SK-N-SH treated with all-trans-retinoic acid at 6 μM for 48 hours (cell line): ENCODE data around the gene MYO15B.
A peak's percentile ranks its signal among the peaks of the same experiment; 100 is the strongest.

Experiments
- ATAC-seq: fragments of 200-7000 bp; cut with Tn5 transposase; 3 replicates; pipeline ENCODE4 v1.9.1; 2020; ENCODE audit warnings: mild to moderate bottlenecking, moderate library complexity
- ARNTL ChIP-seq: fragments of 450-650 bp; formaldehyde crosslinking; IDR thresholded peaks from 2 replicates; pipeline ENCODE4 v1.5.0; 2020; ENCODE audit warnings: low read depth, mild to moderate bottlenecking, moderate library complexity, borderline replicate concordance
- BACH2 ChIP-seq: fragments of 250-450 bp; sonication (Bioruptor Pico); IDR thresholded peaks from 2 replicates; pipeline ENCODE4 v1.9.0; 2021; ENCODE audit warnings: mild to moderate bottlenecking, borderline replicate concordance
- CSDC2 ChIP-seq: fragments of 250-450 bp; sonication (Bioruptor Pico); IDR thresholded peaks from 2 replicates; pipeline ENCODE4 v1.5.0; 2020; ENCODE audit warnings: mild to moderate bottlenecking, moderate library complexity
- CSRNP3 ChIP-seq: fragments of 250-450 bp; sonication (Bioruptor Pico); IDR thresholded peaks from 2 replicates; pipeline ENCODE4 v1.5.1; 2021; ENCODE audit warnings: mild to moderate bottlenecking, moderate library complexity
- ESRRG ChIP-seq: fragments of 250-450 bp; sonication (Bioruptor Pico); IDR thresholded peaks from 2 replicates; pipeline ENCODE4 v1.6.1; 2021; ENCODE audit warnings: mild to moderate bottlenecking
- GLIS3 ChIP-seq: fragments of 250-450 bp; sonication (Bioruptor Pico); IDR thresholded peaks from 2 replicates; pipeline ENCODE4 v1.5.0; 2020; ENCODE audit warnings: mild to moderate bottlenecking, moderate library complexity
- ISL1 ChIP-seq: fragments of 250-450 bp; sonication (Bioruptor Pico); IDR thresholded peaks from 2 replicates; pipeline ENCODE4 v2.1.2; 2022; ENCODE audit warnings: mild to moderate bottlenecking, moderate library complexity
- PATZ1 ChIP-seq: fragments of 250-450 bp; sonication (Bioruptor Pico); IDR thresholded peaks from 2 replicates; pipeline ENCODE4 v1.8.0; 2020; ENCODE audit warnings: mild to moderate bottlenecking, moderate library complexity, borderline replicate concordance
- POU6F1 ChIP-seq: fragments of 250-450 bp; sonication (Bioruptor Pico); IDR thresholded peaks from 2 replicates; pipeline ENCODE4 v1.8.0; 2021; ENCODE audit warnings: low read depth, mild to moderate bottlenecking, moderate library complexity, borderline replicate concordance
- RARB ChIP-seq: fragments of 250-450 bp; sonication (Bioruptor Pico); IDR thresholded peaks from 2 replicates; pipeline ENCODE4 v1.8.0; 2021; ENCODE audit warnings: mild to moderate bottlenecking, moderate library complexity
- SNAI2 ChIP-seq: fragments of 250-450 bp; sonication (Bioruptor Pico); IDR thresholded peaks from 2 replicates; pipeline ENCODE4 v1.5.0; 2020; ENCODE audit warnings: mild to moderate bottlenecking, moderate library complexity
- TOX ChIP-seq: fragments of 250-450 bp; sonication (Bioruptor Pico); IDR thresholded peaks from 2 replicates; pipeline ENCODE4 v1.8.0; 2021; ENCODE audit warnings: mild to moderate bottlenecking, moderate library complexity, borderline replicate concordance
- TSHZ2 ChIP-seq: fragments of 250-450 bp; sonication (Bioruptor Pico); IDR thresholded peaks from 2 replicates; pipeline ENCODE4 v1.5.0; 2020; ENCODE audit warnings: mild to moderate bottlenecking, moderate library complexity
- ZC3H10 ChIP-seq: fragments of 250-450 bp; sonication (Bioruptor Pico); IDR thresholded peaks from 2 replicates; pipeline ENCODE4 v1.5.1; 2021; ENCODE audit warnings: mild to moderate bottlenecking, moderate library complexity
- ZFP30 ChIP-seq: fragments of 450-650 bp; formaldehyde crosslinking; IDR thresholded peaks from 2 replicates; pipeline ENCODE4 v1.5.0; 2022; ENCODE audit warnings: mild to moderate bottlenecking, moderate library complexity
- ZNF70 ChIP-seq: fragments of 450-650 bp; formaldehyde crosslinking; IDR thresholded peaks from 2 replicates; pipeline ENCODE4 v1.5.0; 2020; ENCODE audit warnings: mild to moderate bottlenecking, moderate library complexity
- ZNF8 ChIP-seq: fragments of 450-650 bp; formaldehyde crosslinking; IDR thresholded peaks from 2 replicates; pipeline ENCODE4 v1.5.0; 2020; ENCODE audit warnings: mild to moderate bottlenecking, moderate library complexity

MYO15B gene

GRCh38 chr17:75616521-75617122 lies 29.0 kb downstream of the MYO15B start:
- no peak for ATAC-seq
- TF ChIP-seq ZNF8 (CRISPR knock-in tag) (no peak), TSHZ2 (CRISPR knock-in tag) (no peak), TOX (no peak)

- TF ChIP-seq ZC3H10 (CRISPR knock-in tag) = no peak
- TF ChIP-seq GLIS3 (CRISPR knock-in tag) = no peak
- no peak for ATAC-seq
Measured at GRCh38 chr17:75617218-75617617, 29.6 kb downstream of the MYO15B start.

GRCh38 chr17:75617675-75618074 lies 30.1 kb downstream of the MYO15B start:
- no peak for ATAC-seq
- no peak for TF ChIP-seq ZC3H10 (CRISPR knock-in tag)
- TF ChIP-seq ZNF8 (CRISPR knock-in tag) = no peak
- TF ChIP-seq TSHZ2 (CRISPR knock-in tag) = no peak
- TF ChIP-seq ZNF70 (CRISPR knock-in tag) = no peak
- no peak for TF ChIP-seq ARNTL (CRISPR knock-in tag)
- TF ChIP-seq SNAI2 (CRISPR knock-in tag) = no peak

GRCh38 chr17:75619506-75620431 lies 32.2 kb downstream of the MYO15B start:
- TF ChIP-seq TOX (no peak), CSRNP3 (CRISPR knock-in tag) (no peak), ZFP30 (CRISPR knock-in tag) (no peak), BACH2 (no peak), PATZ1 (CRISPR knock-in tag) (no peak), ZNF8 (CRISPR knock-in tag) (no peak), ZC3H10 (CRISPR knock-in tag) (no peak), CSDC2 (CRISPR knock-in tag) (no peak)
- peak; percentile 77 for ATAC-seq

- no peak for TF ChIP-seq ISL1
- TF ChIP-seq TOX = no peak
- no peak for TF ChIP-seq POU6F1
- no peak for TF ChIP-seq RARB (CRISPR knock-in tag)
- no peak for TF ChIP-seq GLIS3 (CRISPR knock-in tag)
- no peak for TF ChIP-seq ESRRG (CRISPR knock-in tag)
- no peak for TF ChIP-seq SNAI2 (CRISPR knock-in tag)
- TF ChIP-seq, all 23 proteins: peak for 0
- no peak for ATAC-seq
Measured at GRCh38 chr17:75621489-75621888, 33.9 kb downstream of the MYO15B start.
